OCI-M1 (cell line): ENCODE measurements around the gene RPL22L1.
"Not testable (repeated sequence)": the region's sequence is repeated elsewhere in the genome, so short reads cannot be mapped to it uniquely, and the experiment has no call there.

Experiments used
- DNase-seq: peaks from one replicate; lab custom pipeline; 2025; lab: John Stamatoyannopoulos, UW

Gene RPL22L1

DNA sequence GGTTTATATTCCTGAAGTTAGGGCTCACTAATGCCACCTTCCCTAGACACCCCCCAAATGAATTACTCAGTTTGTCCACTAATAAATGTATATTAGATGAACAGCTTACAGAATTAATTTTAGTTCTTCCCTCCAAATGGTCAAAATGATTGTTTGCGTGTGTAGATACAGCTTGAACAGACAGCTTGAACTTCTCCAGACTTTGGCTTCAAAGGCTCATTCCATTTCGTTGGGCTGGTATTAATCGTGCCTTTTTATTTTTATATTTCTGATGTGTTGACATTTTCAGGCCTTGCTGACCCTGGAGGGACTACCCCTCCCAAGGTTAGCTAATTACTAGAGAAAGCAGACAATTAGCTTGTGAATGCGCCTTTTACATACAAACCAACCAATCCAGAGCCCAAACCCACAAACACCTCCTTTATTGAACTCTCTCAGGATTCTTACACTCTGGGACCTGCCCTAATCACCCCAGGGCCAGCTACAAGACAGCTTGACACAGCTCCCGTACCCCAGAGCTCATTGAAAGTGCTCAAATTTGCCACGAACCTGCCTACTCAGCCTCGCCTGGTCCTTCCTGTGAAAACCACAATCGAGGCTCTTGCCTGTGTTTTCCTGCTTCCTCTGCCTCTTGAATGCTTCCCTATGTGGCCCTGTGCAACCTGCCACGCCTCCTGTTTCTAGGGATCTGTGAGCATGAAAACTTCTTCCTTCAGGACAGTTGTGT is 40.3 kb downstream of the RPL22L1 start:
- no peak for DNase-seq

- no peak for DNase-seq
Measured at GRCh38 chr3:170826047-170826446, 43.9 kb downstream of the RPL22L1 start.

GRCh38 chr3:170823562-170823961 is 46.4 kb downstream of the RPL22L1 start:
- not testable (repeated sequence) for DNase-seq

DNA sequence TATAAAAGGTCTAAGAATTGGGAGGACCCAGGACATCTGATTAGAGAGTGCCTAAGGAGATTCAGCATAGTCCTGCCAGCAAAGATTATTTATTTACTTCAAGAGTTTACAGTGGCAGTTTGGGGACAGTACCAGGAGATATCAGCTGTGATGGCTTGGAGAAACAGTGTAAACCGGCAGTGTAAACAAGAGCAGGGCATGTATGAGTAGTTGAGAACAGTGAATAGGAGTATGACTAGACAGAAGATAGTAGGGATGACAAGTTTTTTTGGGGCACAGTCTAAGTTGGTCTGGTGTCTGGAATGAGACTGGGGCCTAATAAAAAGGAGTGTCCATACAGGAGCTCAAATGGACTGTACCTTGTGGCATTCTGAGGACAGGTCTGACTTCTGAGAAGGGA is 51.7 kb downstream of the RPL22L1 start:
- DNase-seq: not testable (repeated sequence)

- DNase-seq: not testable (repeated sequence)
Measured at GRCh38 chr3:170817471-170817870, 52.5 kb downstream of the RPL22L1 start.

DNA sequence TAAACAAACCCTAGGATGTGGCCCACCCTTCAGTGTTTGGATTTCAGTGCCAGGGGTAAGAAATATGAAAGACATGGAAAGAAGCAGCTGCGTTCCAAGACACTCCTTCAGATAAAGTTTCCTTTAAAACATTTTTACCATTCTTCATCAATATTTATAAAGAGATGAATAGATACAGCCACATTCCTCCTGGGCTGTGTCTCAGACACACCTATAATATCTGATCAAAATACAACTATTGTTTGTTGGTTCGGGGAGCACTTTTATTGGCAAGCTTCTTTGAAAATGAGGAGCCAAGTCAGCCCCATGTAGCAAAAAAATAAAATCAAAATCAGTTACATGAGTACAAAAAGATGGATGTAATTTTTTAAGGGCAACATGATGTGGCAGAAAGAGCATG is 53.2 kb downstream of the RPL22L1 start:
- no peak for DNase-seq

GRCh38 chr3:170816341-170816740 is 53.7 kb downstream of the RPL22L1 start:
- no peak for DNase-seq

DNA sequence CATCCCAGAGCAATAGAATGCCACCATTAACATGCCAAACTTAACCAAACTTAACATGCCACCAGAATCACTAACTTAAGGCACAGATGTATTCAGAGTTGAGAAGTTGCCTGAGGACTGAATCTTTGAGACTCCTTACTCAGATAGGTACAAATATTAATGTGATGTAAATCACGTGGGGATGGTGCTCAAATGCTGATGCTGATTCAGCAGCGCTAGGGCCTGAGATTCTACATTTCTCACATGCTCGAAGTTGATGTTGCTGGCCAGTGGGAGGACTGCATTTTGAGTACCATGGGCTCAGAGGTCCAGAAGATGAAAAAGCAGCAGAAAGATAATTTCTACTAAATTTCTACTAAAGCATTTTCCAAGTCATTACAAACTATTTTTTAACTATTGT is 54.1 kb downstream of the RPL22L1 start:
- DNase-seq: no peak

GRCh38 chr3:170815340-170815739 is 54.7 kb downstream of the RPL22L1 start:
- no peak for DNase-seq
